HL-60 (cell line): ENCODE data around the gene ANKRD11.
"Not testable (repeated sequence)": the region's sequence is repeated elsewhere in the genome, so short reads cannot be mapped to it uniquely, and the experiment has no call there.

Experiments used
- DNase-seq, 2 experiments: peaks; one replicate each; pipeline ENCODE4 v3.0.0-alpha.2; 2010 to 2020; ENCODE audit warnings: low read depth in 1 of 2, low spot score in 1 of 2
- H3K27ac ChIP-seq: fragments of 250-450 bp; sonication (Bioruptor Pico); replicated peaks from 2 replicates; pipeline ENCODE4 v1.5.1; 2020; ENCODE audit warnings: mild to moderate bottlenecking, moderate library complexity
- H3K27me3 ChIP-seq: fragments of 250-450 bp; sonication (Bioruptor Pico); 2 replicates; pipeline ENCODE4 v1.5.1; 2021; ENCODE audit warnings: mild to moderate bottlenecking, moderate library complexity; ENCODE audit not compliant: insufficient read depth, poor library complexity, severe bottlenecking
- H3K4me3 ChIP-seq: replicated peaks from 2 replicates; pipeline ENCODE4 v1.5.1; 2011; ENCODE audit warnings: mild to moderate bottlenecking, control low read depth, low read length; ENCODE audit not compliant: insufficient read depth
- GABPA ChIP-seq: IDR thresholded peaks from 2 replicates; pipeline ENCODE4 v1.6.1; 2012; ENCODE audit warnings: low read depth
- POLR2AphosphoS5 ChIP-seq: IDR thresholded peaks from 2 replicates; pipeline ENCODE4 v1.6.1; 2012; ENCODE audit warnings: low read depth
- SPI1 ChIP-seq: IDR thresholded peaks from 2 replicates; pipeline ENCODE4 v1.6.1; 2012; ENCODE audit warnings: low read depth, mild to moderate bottlenecking, borderline replicate concordance
- TF ChIP-seq, protein P1 (sequence below): IDR thresholded peaks from one replicate; pipeline ENCODE4 v1.5.1; 2011; ENCODE audit warnings: low read length, control low read depth, inconsistent platforms; ENCODE audit not compliant: insufficient read depth
- TF ChIP-seq, protein P2 (sequence below): IDR thresholded peaks from 2 replicates; pipeline ENCODE4 v1.6.1; 2012; ENCODE audit warnings: low read depth; ENCODE audit not compliant: insufficient replicate concordance

The ANKRD11 gene

DNA sequence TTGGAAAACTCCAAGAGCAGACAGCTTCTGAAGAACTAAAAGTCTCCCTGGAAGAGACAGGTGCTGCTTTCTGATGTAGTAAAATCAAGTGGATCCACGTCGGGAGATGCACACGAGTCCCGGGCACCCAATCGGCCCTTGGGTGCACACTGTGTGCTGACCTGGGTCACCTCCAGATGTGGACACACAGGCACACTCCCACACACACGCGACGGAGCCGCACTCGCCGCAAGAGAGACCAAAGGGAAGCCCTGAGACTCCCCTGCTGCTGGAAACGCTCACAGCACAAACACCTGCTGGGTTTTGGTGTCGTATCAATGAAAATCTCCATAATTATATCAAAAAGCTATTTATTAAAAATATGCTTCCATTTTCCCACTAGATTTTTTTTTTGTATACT lies 94.2 kb downstream of the ANKRD11 start:
- TF ChIP-seq GABPA: no peak
- TF ChIP-seq, protein P1, sequence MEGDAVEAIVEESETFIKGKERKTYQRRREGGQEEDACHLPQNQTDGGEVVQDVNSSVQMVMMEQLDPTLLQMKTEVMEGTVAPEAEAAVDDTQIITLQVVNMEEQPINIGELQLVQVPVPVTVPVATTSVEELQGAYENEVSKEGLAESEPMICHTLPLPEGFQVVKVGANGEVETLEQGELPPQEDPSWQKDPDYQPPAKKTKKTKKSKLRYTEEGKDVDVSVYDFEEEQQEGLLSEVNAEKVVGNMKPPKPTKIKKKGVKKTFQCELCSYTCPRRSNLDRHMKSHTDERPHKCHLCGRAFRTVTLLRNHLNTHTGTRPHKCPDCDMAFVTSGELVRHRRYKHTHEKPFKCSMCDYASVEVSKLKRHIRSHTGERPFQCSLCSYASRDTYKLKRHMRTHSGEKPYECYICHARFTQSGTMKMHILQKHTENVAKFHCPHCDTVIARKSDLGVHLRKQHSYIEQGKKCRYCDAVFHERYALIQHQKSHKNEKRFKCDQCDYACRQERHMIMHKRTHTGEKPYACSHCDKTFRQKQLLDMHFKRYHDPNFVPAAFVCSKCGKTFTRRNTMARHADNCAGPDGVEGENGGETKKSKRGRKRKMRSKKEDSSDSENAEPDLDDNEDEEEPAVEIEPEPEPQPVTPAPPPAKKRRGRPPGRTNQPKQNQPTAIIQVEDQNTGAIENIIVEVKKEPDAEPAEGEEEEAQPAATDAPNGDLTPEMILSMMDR: no peak
- TF ChIP-seq SPI1: no peak
- no peak overlapping the region for H3K4me3 ChIP-seq
- H3K27me3 ChIP-seq: no peaks in the 10 kb centered on the region
- DNase-seq: no peak
- H3K27ac ChIP-seq: no peak overlapping the region

DNA sequence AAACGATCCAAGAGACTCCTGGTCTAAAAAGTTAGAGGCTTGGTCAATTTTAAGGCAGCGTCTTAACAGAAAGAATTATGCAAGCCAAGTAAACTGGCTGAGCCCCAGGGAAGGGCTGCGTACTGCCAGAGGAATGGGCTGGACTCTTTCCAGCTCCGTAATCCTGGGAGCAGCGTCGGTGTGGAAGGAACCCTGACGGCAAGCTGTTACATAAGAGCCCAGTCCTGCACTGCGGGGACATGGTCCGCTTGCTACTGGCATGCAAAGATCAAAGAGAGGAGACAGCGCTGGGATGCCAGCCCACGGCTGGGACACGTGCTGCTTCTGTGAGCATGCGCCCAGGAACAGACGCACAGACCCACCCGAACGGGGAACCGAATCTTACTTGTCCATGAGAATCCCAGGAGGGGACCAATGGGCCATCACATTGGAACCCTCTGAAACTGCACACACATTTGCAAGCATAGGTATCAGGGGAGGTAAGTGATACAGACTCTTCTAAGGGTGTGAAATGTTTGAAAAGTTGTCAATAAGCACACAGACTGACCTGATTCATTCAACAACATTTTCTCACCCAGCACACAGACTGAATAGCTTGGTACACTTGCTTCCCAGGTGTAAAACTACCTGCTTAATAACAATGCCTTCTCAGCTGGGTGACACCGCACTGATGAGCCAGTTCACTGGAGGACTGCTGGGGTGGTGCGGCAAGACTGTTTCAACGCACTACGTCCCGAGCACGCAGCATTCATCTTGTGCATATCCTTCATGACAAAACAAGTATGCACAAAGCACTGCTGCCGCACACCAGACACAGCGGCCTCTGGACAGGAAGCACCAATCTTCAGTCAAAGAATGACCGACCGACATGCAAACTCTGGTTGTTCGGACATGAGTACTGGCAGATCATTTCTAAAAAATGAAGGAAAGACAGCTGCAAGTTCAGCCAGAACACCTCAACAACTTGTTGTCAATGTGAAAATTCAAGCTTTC lies 94.9 kb downstream of the ANKRD11 start:
- no peak for DNase-seq
- H3K27me3 ChIP-seq: no peaks in the 10 kb centered on the region

DNA sequence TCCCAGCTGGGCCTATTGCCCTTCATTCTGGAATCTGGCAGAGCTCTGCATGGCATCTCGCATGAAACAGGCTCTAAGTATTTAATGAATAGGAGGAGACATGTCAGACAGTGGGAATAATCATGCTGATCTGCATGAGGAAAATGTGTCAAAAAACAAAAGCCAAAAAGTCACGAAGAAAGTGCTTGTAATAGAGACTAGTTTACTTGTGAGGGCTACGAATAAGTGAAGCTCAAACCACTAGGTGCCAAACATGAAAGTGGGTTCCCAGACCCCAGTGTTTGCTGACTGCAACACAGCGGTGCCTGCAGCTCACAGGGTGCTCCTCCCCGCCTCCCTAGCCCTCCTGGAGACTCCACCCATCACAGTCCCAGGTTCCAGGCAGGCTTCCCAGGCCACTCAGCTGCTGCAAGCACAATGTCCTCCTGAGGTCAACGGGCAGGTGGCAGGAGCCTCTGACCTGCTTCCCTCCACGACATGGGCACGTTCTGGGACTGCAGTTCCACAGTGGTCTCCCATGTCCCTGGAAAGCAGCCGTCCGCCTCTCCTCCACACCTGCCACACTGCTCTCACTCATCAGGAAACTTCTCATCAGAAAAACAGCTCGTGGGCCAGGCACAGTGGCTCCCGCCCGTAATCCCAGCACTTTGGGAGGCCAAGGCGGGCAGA lies 96.5 kb downstream of the ANKRD11 start:
- TF ChIP-seq, protein P1: no peak
- no peak overlapping the region for H3K27ac ChIP-seq

More for the DNA sequence above, 94.9 kb downstream of the ANKRD11 start:
- Histone ChIP-seq H3K27ac (no peak overlapping the region), H3K4me3 (no peak overlapping the region)
- no peak for TF ChIP-seq SPI1

DNA sequence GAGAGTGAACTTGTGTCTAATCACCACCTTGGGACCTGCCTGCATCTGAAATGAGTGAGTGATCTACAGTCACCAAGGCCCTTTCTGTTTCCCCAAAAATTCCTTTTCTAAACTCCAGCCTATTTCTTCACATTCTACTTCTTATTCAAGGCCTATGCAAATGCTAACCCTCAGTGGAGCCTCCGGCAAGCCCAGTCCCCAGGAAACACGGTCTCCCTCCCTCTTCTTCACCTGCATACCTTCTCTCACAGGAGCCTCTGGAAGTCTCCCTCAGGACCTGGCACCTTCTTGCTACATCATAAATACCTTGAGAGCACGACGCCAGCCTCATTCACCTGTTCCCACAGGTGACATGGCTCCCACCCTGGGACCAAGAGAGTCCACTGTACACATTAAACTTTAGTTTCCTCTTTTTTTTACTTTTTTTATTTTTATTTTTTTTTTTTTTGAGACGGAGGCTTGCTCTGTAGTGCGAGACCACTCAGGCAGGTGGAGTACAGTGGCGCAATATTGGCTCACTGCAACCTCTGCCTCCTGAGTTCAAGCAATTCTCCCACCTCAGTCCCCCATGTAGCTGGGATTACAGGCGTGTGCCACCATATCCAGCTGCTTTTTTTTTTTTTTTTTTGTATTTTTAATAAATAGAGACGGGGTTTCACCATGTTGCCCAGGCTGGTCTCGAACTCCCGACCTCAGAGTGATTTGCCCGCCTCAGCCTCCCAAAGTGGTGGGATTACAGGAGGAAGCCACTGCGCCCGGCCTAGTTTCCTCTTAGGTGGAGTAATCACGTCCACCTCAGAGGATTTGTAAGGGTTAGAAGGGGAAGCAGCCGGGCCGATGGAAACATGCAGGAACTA lies 97.3 kb downstream of the ANKRD11 start:
- H3K27ac ChIP-seq: no peak overlapping the region
- TF ChIP-seq SPI1: no peak
- TF ChIP-seq, protein P1: no peak
- no peak for TF ChIP-seq POLR2AphosphoS5
- TF ChIP-seq, protein P2, sequence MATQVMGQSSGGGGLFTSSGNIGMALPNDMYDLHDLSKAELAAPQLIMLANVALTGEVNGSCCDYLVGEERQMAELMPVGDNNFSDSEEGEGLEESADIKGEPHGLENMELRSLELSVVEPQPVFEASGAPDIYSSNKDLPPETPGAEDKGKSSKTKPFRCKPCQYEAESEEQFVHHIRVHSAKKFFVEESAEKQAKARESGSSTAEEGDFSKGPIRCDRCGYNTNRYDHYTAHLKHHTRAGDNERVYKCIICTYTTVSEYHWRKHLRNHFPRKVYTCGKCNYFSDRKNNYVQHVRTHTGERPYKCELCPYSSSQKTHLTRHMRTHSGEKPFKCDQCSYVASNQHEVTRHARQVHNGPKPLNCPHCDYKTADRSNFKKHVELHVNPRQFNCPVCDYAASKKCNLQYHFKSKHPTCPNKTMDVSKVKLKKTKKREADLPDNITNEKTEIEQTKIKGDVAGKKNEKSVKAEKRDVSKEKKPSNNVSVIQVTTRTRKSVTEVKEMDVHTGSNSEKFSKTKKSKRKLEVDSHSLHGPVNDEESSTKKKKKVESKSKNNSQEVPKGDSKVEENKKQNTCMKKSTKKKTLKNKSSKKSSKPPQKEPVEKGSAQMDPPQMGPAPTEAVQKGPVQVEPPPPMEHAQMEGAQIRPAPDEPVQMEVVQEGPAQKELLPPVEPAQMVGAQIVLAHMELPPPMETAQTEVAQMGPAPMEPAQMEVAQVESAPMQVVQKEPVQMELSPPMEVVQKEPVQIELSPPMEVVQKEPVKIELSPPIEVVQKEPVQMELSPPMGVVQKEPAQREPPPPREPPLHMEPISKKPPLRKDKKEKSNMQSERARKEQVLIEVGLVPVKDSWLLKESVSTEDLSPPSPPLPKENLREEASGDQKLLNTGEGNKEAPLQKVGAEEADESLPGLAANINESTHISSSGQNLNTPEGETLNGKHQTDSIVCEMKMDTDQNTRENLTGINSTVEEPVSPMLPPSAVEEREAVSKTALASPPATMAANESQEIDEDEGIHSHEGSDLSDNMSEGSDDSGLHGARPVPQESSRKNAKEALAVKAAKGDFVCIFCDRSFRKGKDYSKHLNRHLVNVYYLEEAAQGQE: no peak
- DNase-seq: peak in 1 of 2 experiments; percentile 43
- H3K4me3 ChIP-seq: no peak overlapping the region
- no peaks in the 10 kb centered on the region for H3K27me3 ChIP-seq

More for the DNA sequence above, 96.5 kb downstream of the ANKRD11 start:
- DNase-seq: no peak
- Histone ChIP-seq H3K27me3 (no peaks in the 10 kb centered on the region), H3K4me3 (no peak overlapping the region)

DNA sequence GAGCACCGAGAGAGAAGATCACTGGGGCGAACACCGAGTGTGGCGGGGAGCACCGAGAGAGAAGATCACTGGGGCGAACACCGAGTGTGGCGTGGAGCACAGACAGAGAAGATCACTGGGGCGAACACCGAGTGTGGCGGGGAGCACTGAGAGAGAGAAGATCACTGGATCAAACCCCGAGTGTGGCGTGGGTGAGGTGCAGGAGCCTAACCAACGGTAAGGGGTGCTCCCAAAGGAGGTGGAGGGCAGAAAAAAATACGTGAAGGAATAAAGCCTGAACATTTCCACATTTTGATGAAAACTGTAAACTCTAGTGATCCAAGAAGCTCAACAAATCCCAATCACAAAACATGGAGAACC lies 100.2 kb downstream of the ANKRD11 start:
- H3K27me3 ChIP-seq, DNase-seq, H3K27ac ChIP-seq, H3K4me3 ChIP-seq: not testable (repeated sequence)

DNA sequence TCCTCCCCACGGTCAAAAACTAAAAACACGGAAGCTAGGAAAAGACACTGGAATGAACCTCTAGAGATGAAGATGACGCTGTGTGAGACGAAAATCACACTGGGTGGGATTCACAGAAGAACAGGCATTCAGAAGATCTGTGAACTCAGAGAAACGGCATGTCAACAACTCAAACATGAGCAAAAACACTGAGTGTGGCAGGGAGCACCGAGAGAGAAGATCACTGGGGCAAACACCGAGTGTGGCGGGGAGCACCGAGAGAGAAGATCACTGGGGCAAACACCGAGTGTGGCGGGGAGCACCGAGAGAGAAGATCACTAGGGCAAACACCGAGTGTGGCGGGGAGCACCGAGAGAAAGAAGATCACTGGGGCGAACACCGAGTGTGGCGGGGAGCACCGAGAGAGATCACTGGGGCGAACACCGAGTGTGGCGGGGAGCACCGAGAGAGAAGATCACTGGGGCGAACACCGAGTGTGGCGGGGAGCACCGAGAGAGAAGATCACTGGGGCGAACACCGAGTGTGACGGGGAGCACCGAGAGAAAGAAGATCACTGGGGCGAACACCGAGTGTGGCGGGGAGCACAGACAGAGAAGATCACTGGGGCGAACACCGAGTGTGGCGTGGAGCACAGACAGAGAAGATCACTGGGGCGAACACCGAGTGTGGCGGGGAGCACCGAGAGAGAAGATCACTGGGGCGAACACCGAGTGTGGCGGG lies 100.7 kb downstream of the ANKRD11 start:
- DNase-seq, H3K27ac ChIP-seq, H3K27me3 ChIP-seq, H3K4me3 ChIP-seq: not testable (repeated sequence)
